Measurements from ENCODE around the gene LRP8.

DNA sequence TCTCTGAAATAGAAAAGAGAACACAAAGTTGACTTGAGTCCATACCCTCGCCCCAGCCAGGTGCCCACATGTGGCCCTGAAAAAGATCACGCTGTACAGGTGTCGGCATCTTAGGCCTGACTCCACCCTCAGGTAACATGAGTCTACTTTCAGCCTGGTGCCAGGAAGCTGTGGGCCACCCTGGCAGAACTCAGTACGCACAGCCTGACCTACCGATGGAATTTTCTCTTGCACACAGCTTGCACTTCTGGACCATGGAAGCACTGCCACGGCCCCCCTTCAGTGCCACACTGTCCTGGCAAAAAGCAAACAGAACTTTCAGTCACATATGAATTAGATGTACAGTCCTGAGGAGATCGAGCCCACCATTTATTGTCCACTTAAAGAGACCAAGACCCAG, 109.7 kb downstream of the LRP8 start:
- TF ChIP-seq, protein P1, sequence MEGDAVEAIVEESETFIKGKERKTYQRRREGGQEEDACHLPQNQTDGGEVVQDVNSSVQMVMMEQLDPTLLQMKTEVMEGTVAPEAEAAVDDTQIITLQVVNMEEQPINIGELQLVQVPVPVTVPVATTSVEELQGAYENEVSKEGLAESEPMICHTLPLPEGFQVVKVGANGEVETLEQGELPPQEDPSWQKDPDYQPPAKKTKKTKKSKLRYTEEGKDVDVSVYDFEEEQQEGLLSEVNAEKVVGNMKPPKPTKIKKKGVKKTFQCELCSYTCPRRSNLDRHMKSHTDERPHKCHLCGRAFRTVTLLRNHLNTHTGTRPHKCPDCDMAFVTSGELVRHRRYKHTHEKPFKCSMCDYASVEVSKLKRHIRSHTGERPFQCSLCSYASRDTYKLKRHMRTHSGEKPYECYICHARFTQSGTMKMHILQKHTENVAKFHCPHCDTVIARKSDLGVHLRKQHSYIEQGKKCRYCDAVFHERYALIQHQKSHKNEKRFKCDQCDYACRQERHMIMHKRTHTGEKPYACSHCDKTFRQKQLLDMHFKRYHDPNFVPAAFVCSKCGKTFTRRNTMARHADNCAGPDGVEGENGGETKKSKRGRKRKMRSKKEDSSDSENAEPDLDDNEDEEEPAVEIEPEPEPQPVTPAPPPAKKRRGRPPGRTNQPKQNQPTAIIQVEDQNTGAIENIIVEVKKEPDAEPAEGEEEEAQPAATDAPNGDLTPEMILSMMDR (IDR thresholded peaks at IDR 0.05; ENCODE audit: low read depth, low read length) = no peak
- TF ChIP-seq POLR2A (IDR thresholded peaks at IDR 0.05; ENCODE audit: extremely low read depth, insufficient read length) (no peak), MYC (IDR thresholded peaks at IDR 0.05; ENCODE audit: low read depth, low read length) (no peak)
- TF ChIP-seq, protein P2, sequence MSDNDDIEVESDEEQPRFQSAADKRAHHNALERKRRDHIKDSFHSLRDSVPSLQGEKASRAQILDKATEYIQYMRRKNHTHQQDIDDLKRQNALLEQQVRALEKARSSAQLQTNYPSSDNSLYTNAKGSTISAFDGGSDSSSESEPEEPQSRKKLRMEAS (IDR thresholded peaks at IDR 0.05; ENCODE audit: low read depth, low read length) = no peak
